GM12891 (cell line): ENCODE results near the gene RHD.
"Not testable (repeated sequence)": the region's sequence is repeated elsewhere in the genome, so short reads cannot be mapped to it uniquely, and the experiment has no call there.

Experiments used
- PAX5 ChIP-seq: IDR thresholded peaks from 2 replicates; pipeline ENCODE4 v1.6.1; 2011; ENCODE audit warnings: low read length, moderate library complexity, mild to moderate bottlenecking; ENCODE audit not compliant: insufficient read depth, severe bottlenecking
- POLR2A ChIP-seq: IDR thresholded peaks from 2 replicates; pipeline ENCODE4 v1.6.1; 2011; ENCODE audit warnings: low read depth, low read length, control low read depth
- POLR2AphosphoS5 ChIP-seq: IDR thresholded peaks from 2 replicates; pipeline ENCODE4 v1.6.1; 2011; ENCODE audit warnings: low read depth, low read length, control low read depth
- POU2F2 ChIP-seq: IDR thresholded peaks from 2 replicates; pipeline ENCODE4 v1.6.1; 2011; ENCODE audit warnings: low read depth, mild to moderate bottlenecking, control low read depth, low read length, moderate library complexity

DNA sequence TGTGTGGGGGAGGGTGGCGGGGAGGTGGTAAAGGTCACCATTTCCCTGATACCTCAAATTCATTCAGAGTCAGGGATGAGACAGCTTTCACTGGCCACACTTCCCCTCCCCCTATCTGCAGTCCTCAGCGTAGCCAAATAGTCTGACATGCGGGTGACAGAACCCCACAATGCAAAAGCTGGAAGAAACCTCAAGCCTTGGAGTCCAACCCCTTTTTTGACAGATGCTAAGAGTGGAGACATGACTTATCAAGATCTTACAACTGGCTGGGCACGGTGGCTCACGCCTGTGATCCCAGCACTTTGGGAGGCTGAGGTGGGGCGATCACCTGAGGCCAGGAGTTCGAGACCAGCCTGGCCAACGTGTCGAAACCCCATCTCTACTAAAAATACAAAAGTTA is 49.8 kb downstream of the RHD start:
- not testable (repeated sequence) for TF ChIP-seq POLR2A, PAX5, POU2F2, POLR2AphosphoS5
